Mucosa of rectum (tissue), 2 donors: ENCODE results near the gene GCH1.
"Not testable (repeated sequence)": the region's sequence is repeated elsewhere in the genome, so short reads cannot be mapped to it uniquely, and the experiment has no call there.

Experiments
- H3K27ac ChIP-seq, 2 donors: one replicate each; pipeline ENCODE4 v1.7.0; 2013; ENCODE audit warnings: inconsistent platforms in 2 of 2, low read depth in 2 of 2, low read length in 2 of 2
- H3K27me3 ChIP-seq, 2 donors: one replicate each; pipeline ENCODE4 v1.7.0; 2013; ENCODE audit warnings: low read length in 2 of 2; ENCODE audit not compliant: control insufficient read depth in 2 of 2, insufficient read depth in 2 of 2
- H3K36me3 ChIP-seq, 2 donors: one replicate each; pipeline ENCODE4 v1.7.0; 2013; ENCODE audit warnings: low read length in 2 of 2; ENCODE audit not compliant: control insufficient read depth in 2 of 2, insufficient read depth in 2 of 2
- H3K4me1 ChIP-seq, 2 donors: one replicate each; pipeline ENCODE4 v1.7.0; 2013; ENCODE audit warnings: low read length in 2 of 2, mild to moderate bottlenecking in 1 of 2; ENCODE audit not compliant: control insufficient read depth in 2 of 2, insufficient read depth in 2 of 2
- H3K4me3 ChIP-seq, 2 donors: one replicate each; pipeline ENCODE4 v1.7.0; 2013; ENCODE audit warnings: low read length in 2 of 2
- H3K9ac ChIP-seq, 2 donors: one replicate each; pipeline ENCODE4 v1.7.0; 2013; ENCODE audit warnings: low read length in 2 of 2, low read depth in 1 of 2, mild to moderate bottlenecking in 1 of 2
- H3K9me3 ChIP-seq, 2 donors: one replicate each; pipeline ENCODE4 v1.7.0; 2013; ENCODE audit warnings: low read length in 2 of 2; ENCODE audit not compliant: control insufficient read depth in 2 of 2
- donor health status: healthy.
- donor health status: Normal muscosa, but diverticular disease.

GCH1 gene

GRCh38 chr14:54909817-54910558 is 7.4 kb upstream of the GCH1 start:
- no peaks in the 10 kb centered on the region for H3K36me3 ChIP-seq
- no peak overlapping the region for H3K9ac ChIP-seq
- H3K9me3 ChIP-seq, result no peaks in the 10 kb centered on the region
- H3K4me1 ChIP-seq, result no peaks in the 10 kb centered on the region
- no peak overlapping the region for H3K4me3 ChIP-seq
- H3K27ac ChIP-seq, result no peak overlapping the region
- H3K27me3 ChIP-seq, result no peaks in the 10 kb centered on the region

DNA sequence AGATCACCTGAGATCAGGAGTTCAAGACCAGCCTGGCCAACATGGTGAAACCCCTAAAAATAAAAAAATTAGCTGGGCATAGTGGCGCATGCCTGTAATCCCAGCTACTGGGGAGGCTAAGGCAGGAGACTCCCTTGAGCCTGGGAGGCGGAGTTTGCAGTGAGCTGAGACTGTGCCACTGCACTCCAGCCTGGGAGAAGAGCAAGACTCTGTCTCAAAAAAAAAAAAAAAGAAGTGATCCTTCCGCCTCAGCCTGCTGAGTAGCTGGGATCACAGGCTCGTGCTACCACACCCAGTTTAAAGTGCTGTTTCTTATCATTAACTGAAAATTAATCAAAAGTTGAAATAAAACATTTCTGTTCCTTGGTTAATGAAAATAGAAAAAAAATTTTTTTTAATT is 6.3 kb upstream of the GCH1 start:
- H3K4me1 ChIP-seq, H3K27me3 ChIP-seq, H3K36me3 ChIP-seq, H3K9ac ChIP-seq, H3K4me3 ChIP-seq, H3K27ac ChIP-seq, H3K9me3 ChIP-seq: not testable (repeated sequence)

GRCh38 chr14:54908190-54908589 is 5.6 kb upstream of the GCH1 start:
- Histone ChIP-seq H3K4me3 (no peak overlapping the region), H3K27me3 (no peaks in the 10 kb centered on the region), H3K9ac (no peak overlapping the region), H3K36me3 (no peaks in the 10 kb centered on the region), H3K9me3 (no peaks in the 10 kb centered on the region), H3K4me1 (no peaks in the 10 kb centered on the region), H3K27ac (no peak overlapping the region)

GRCh38 chr14:54906075-54906474 is 3.4 kb upstream of the GCH1 start:
- H3K4me3 ChIP-seq, result no peak overlapping the region
- H3K27me3 ChIP-seq, result no peaks in the 10 kb centered on the region
- H3K4me1 ChIP-seq, result peaks cover 2 to 3% of the 10 kb centered on the region in 2 donors
- no peaks in the 10 kb centered on the region for H3K36me3 ChIP-seq
- no peaks in the 10 kb centered on the region for H3K9me3 ChIP-seq
- no peak overlapping the region for H3K9ac ChIP-seq
- no peak overlapping the region for H3K27ac ChIP-seq

- no peaks in the 10 kb centered on the region for H3K9me3 ChIP-seq
- H3K4me1 ChIP-seq, result peaks cover 5% of the 10 kb centered on the region in 2 donors
- H3K27ac ChIP-seq, result peak overlapping the region; percentile 96
- H3K4me3 ChIP-seq, result peak overlapping the region; percentile 83 to 87
- no peaks in the 10 kb centered on the region for H3K36me3 ChIP-seq
- no peaks in the 10 kb centered on the region for H3K27me3 ChIP-seq
- H3K9ac ChIP-seq, result peak overlapping the region; percentile 86 to 96
These were observed 494 bp downstream of the GCH1 start for GRCh38 chr14:54902143-54902520.

GRCh38 chr14:54901380-54902142 is 1.1 kb downstream of the GCH1 start:
- peak overlapping the region; percentile 86 to 96 for H3K9ac ChIP-seq
- H3K4me1 ChIP-seq, result peaks cover 5% of the 10 kb centered on the region in 2 donors
- peak overlapping the region; percentile 83 to 87 for H3K4me3 ChIP-seq
- H3K27ac ChIP-seq, result peak overlapping the region; percentile 96
- H3K27me3 ChIP-seq, result no peaks in the 10 kb centered on the region
- no peaks in the 10 kb centered on the region for H3K36me3 ChIP-seq
- no peaks in the 10 kb centered on the region for H3K9me3 ChIP-seq

DNA sequence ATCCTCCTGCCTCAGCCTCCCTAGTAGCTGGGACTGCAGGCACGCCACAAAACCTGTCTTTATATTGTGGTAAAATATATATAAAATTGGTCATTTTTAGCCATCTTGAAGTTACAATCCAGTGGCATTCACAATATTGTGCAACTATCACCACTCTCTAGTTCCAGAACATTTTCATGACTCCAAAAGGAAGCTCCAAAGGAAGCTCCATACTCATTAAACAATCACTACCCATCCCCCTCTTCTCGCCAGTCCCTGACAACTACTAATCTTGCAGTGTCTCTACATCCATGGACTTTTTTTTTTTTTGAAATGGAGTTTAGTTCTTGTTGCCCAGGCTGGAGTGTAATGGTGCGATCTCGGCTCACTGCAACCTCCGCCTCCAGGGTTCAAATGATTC is 3.1 kb downstream of the GCH1 start:
- no peaks in the 10 kb centered on the region for H3K36me3 ChIP-seq
- H3K27ac ChIP-seq, result no peak overlapping the region
- no peaks in the 10 kb centered on the region for H3K9me3 ChIP-seq
- H3K4me3 ChIP-seq, result no peak overlapping the region
- no peaks in the 10 kb centered on the region for H3K27me3 ChIP-seq
- H3K4me1 ChIP-seq, result peaks cover 5% of the 10 kb centered on the region in 2 donors
- no peak overlapping the region for H3K9ac ChIP-seq

- not testable (repeated sequence) for H3K36me3 ChIP-seq, H3K9ac ChIP-seq, H3K4me3 ChIP-seq, H3K9me3 ChIP-seq, H3K27ac ChIP-seq, H3K4me1 ChIP-seq, H3K27me3 ChIP-seq
These were observed 4.6 kb downstream of the GCH1 start for GRCh38 chr14:54897809-54898555.

DNA sequence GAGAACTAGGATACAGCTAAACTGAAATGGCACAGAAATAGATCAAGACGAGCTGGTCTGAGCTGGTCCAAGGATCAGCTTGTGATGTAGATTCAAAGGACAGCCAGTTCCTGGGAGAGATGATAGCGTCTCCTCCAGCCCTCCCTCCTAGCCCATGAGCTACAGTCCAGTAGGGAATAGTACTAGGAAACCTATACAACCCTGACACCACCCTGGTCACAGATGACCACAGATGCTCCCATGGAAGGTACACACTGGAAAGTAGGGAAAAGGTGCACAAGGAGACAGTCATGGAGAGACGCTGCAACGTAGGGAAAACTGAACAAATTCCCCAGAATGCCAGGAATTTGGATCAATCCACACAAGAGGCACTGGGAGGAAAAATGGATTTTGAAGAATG is 6.9 kb downstream of the GCH1 start:
- Histone ChIP-seq H3K9me3 (no peaks in the 10 kb centered on the region), H3K27ac (no peak overlapping the region), H3K36me3 (no peaks in the 10 kb centered on the region), H3K27me3 (no peaks in the 10 kb centered on the region), H3K4me1 (no peaks in the 10 kb centered on the region), H3K9ac (no peak overlapping the region), H3K4me3 (no peak overlapping the region)

DNA sequence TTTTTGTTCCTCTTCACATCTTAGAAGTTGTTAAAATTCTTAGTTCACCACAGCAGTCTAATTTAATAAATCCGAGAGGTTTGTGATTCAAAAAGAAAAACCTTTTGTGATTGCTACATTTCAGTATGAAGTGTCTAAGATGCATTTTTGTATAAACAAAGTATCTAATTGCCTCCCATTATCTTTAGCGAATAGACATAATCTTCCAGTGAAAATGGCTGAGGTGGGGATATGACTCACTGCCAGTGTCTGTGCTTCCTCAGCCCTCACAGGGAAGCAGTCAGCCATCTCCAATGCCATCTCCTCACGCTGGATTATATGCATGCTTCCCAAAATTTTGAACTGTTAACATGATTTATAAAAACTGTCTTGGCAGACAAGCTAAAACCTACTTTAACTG is 7.6 kb downstream of the GCH1 start:
- Histone ChIP-seq H3K4me1 (no peaks in the 10 kb centered on the region), H3K27me3 (no peaks in the 10 kb centered on the region), H3K27ac (no peak overlapping the region), H3K9ac (no peak overlapping the region), H3K9me3 (no peaks in the 10 kb centered on the region), H3K4me3 (no peak overlapping the region), H3K36me3 (no peaks in the 10 kb centered on the region)
